Suppressor macrophage treated with lipopolysaccharide for 1 hour (primary cell): ENCODE results near the gene POLR2L.
A peak's percentile ranks its signal among the peaks of the same experiment; 100 is the strongest.

Experiments used
- DNase-seq, 3 donors: peaks; one replicate each; pipeline ENCODE4 v3.0.0-alpha.2; 2020 to 2022

POLR2L gene

DNA sequence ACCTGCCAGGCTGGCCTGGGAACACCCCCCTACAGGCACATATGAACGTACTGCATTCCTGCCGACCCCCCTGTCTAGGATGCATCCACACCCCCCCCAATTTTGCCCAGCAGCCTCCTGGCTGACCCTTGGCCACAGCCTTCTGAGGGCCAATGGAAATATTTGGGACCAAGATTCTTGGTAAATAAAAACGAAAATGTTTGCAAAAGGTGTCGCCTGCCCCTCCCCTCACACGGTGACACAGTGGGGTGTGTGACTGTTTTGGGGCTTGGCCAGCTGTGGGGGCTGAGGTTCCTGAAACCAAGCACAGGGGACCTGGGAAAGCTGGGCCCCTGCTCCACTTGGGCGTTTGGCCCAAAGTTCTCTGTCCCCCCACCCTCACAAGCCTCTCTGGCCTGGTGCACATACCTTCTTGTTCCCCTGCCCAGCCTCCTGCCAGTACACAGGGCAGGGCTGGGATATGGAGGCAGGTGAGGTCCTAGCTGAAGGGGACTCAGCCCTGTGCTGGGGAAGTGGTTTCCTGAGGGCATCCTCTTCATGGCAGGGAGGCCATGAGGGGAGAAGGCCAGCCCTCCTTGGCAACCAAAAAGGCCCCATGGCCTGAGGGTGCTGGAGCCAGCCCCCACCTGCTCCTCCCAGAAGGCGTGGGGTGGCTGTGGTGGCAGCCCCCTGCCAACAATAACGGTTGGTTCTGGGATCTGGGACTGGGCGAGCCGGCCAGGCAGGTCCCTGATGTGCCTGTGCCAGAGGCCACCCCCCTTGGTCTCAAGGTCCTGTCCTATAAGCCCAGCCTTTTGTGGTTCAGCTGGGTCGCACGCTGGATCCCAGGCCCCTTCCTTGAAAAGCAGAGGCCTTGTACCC is 16.7 kb downstream of the POLR2L start:
- DNase-seq = no peak

DNA sequence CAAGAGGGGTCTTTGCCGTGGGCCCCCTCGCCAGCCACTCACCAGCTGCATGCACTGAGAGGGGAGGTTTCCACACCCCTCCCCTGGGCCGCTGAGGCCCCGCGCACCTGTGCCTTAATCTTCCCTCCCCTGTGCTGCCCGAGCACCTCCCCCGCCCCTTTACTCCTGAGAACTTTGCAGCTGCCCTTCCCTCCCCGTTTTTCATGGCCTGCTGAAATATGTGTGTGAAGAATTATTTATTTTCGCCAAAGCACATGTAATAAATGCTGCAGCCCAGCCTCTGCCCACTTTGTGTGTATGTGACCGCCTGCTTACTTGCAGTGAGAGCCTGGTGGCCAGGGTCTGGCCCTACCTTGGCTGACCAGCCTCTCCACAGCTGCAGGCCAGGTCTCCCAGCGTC is 17.4 kb downstream of the POLR2L start:
- DNase-seq = no peak

DNA sequence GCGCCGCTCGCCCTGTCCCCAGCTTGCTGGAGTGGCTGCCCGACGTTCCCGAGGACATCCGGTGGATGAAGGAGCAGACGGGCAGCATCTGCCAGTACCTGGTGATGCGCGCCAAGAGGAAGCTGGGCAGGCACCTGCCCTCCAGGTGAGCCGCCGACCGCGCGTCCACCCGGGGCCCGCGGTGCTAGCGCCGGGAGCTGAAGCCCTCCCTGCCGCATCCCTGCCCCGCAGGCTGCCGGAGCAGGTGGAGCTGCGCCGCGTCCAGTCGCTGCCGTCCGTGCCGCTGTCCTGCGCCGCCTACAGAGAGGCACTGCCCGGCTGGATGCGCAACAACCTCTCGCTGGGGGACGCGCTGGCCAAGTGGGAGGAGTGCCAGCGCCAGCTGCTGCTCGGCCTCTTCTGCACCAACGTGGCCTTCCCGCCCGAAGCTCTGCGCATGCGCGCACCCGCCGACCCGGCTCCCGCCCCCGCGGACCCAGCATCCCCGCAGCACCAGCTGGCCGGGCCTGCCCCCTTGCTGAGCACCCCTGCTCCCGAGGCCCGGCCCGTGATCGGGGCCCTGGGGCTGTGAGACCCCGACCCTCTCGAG is 17.9 kb downstream of the POLR2L start:
- DNase-seq = no peak

DNA sequence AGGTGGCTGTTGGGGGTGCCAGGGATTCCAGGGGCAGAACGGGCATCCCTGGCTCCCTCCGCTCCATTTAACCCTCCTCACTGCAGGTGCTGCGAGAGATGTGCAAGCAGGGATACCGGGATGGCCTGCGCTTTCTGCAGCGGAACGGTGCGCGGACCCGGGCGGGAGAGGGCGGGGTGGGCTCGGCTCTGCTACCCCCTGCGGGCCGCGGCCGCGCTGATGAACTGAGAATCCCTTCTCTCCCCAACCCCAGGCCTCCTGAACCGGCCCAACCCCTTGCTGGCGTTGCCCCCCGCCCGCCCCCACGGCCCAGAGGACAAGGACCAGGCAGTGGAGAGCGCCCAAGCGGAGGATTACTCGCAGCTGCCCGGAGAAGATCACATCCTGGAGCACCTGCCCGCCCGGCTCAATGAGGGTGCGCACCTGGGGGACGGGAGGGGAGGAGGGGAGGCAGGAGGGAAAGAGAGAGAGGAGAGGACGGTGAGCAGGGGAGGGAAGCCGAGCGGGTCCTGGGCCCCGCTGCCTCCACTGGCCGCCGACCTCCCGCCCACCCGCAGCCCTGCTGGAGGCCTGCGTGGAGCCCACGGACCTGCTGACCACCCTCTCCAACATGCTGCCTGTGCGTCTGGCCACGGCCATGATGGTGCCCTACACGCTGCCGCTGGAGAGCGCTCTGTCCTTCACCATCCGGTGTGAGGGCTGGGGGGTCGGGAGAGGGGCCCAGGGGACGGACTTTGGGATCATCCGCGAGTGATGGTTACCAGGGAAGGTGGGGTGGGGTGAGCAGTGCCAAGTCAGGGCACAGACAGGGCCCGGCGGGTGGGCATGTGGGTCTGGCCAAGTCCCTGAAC is 18.7 kb downstream of the POLR2L start:
- DNase-seq = no peak

DNA sequence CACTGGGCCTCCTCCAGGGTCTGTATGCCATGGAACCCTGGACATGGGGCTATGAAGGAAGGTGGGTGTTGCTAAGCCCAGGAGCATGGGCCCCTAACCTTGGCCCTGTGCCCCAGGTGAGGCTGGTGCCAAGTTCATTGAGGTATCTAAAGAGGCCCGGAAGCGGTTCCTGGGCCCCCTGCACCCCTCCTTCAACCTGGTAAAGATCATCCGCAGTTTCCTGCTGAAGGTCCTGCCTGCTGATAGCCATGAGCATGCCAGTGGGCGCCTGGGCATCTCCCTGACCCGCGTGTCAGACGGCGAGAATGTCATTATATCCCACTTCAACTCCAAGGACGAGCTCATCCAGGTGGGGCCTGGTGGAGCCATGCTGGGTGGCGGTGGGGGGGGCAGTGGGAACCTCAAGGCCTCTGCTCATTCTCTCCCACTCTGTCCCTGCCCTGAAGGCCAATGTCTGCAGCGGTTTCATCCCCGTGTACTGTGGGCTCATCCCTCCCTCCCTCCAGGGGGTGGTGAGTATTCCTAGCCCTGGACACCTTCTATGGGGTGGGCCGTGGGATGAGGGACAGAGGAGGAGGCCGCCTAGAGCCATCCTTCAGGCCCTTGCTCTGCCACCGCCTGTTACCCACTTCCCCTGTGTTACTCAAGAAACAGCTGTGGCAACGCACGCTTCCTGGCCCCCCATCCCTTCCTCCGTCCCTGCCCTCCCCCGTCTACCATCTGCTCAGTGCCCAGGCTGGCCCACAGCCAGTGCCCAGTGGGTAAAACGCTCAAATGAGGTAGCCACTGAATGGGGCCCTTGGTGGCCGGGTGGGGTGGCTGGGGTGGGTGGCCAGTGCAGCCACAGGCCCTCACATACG is 20.6 kb downstream of the POLR2L start:
- peak in 2 of 3 donors; percentile 43 to 62 for DNase-seq

DNA sequence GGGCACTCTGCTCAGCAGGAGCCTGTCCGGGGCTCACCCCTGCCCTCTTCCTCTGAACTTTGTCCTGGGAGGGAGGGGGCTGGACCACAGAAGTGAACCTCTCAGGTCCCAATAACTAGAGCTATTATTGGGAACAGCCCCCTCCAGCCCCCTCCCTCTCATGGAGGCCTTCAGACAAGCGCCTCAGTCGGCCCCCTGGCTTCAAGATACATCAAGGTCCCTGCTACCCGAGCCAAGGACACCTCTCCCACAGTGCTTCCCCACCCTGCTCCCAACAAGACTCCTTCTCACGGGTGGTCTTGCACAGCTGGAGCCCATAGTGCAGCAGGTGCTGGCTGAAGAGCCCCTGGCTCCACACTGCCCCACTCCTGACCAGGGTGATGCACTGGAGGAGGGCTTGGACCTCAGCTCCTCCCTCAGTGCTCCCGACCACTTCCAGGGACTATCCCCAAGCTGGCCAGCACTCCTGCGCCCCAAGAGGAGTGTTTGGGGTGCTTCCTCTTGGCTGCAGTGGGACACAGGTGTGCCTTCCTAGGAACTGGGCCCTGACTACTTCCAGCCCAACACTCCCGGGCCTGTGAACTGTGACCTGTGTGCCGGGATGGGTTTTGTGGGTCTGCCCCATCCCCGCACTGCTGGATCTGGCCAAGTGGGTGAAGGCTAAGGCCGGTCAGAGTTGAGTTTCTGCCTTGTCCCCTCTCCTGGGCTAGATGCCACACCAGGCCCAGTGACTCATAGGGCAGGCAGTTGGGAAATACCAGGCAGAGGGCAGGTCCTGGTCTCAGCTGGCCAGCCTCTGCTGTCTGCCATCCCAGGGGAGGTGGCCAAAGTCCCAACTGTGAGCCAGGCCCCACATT is 21.4 kb downstream of the POLR2L start:
- DNase-seq = peak; percentile 89 to 91 (median 89)

DNA sequence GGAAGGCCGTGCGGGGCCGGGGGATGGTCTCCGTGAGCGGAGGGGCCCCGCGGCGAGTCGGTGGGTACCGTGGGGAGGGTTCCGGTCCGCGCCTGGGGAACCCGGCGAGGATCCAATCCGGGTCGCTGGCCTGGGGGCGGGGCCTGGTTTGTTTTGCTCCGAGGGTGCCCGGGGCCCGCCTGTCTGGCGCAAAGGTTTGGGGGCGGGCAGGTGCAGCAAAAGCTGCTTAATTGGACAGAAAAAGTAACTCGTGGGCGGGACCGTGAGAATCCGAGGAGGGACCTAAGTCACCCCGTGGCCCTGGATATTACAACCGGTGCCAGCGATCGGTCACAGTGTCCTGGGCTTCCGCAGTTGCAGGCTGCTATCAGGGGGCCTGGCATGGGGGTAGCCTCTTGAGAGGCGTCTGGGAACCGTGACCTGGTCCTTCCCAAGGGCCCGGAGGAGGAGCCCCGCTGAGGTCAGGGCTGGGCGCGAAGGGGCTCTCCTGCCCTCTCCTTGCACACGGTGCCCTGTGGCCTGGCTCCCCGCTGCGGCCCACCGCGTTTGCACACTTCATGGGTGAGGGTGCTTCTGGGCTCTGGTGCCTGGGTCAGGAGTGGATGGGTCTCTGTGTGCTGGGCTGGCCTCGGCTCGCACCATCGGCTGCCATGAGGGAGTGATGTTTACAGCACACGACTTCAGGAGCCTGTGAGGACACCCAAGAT is 22.2 kb downstream of the POLR2L start:
- peak; percentile 64 to 84 (median 68) for DNase-seq

DNA sequence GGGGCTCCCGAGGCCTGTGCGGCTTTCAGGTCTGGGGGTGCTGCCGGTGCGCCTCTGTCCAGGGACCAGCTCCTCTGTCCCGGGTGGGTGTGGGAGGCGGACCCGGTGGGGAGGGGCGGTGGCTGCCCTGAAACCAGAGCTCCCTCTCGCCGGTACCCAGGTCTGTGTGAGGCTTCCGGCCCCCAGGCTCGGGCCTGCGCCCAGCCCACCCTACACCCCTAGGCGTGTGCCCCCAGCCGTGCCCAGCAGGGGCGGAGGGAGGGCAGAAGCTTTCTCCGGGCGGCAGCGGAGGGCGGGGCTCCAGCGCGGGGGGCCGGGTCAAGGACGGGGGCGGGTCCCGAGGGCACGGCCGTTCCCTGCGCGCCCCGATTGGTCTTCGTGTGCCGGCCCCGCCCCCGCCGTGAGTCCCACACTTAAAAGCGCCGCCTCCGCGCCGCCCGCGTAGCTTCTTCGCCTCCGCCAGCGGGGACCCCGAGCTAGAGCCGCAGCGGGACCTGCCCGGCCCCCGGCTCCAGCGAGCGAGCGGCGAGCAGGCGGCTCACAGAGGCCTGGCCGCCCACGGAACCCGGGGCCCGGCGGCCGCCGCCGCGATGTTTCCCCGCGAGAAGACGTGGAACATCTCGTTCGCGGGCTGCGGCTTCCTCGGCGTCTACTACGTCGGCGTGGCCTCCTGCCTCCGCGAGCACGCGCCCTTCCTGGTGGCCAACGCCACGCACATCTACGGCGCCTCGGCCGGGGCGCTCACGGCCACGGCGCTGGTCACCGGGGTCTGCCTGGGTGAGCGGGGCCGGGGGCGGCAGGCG is 23.0 kb downstream of the POLR2L start:
- peak; percentile 92 to 99 (median 97) for DNase-seq

DNA sequence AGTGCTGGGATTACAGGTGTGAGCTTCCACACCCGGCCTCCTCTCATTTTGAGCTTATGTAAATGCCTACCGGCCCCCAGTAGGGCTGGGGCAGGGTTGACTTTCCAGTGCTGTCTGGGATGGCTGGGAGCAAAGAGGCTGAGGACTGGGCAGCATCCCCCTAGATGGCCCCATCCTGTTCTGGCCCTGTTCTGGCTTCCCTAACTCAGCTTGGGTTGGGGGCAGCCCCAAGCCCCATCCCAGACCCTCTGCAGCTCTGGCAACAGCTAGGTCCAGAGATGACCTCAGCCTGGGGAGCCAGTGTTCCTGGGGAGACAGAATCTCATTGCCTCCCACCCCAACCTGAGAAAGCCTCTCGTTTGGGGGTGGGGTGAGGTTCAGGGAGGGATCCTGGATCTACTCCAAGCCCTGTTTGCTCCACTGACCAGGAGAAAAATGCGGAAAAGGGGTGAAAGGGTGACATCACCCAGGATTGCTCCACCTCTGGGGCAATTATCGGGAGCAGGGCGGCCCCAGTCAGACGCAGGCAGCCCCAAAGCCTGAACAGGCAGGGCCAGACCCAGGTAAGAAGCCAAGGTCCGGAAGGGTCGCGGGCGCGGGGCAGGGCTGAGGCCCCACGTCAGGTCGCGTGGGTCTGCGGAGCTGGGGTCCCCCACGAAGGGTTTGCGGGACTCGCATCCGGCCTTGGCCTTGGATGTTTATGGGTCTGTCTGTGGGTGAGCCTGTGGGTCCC is 23.8 kb downstream of the POLR2L start, which contains the start of gene PNPLA2:
TSS of gene PNPLA2 (plus strand) at position 519 of the 733 bp plus-strand sequence. CDS start 805 bp downstream, outside the sequence.
- peak in 1 of 3 donors; percentile 24 for DNase-seq

DNA sequence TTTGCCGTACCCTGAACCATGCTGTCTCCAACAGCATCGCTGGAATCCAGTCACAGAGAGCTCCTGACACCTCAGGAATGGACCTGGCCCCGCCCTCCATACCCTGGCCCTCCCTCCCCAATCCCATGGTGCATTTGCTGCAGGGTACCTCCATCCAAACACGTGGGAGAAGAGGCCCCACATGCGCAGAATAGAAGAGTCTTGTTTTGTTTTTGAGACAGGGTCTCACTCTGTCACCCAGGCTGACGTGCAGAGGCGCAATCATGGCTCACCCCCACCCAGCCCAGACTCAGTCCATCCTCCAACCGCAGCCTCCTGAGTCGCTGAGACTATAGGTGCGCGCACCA is 25.9 kb downstream of the POLR2L start:
- DNase-seq = no peak

DNA sequence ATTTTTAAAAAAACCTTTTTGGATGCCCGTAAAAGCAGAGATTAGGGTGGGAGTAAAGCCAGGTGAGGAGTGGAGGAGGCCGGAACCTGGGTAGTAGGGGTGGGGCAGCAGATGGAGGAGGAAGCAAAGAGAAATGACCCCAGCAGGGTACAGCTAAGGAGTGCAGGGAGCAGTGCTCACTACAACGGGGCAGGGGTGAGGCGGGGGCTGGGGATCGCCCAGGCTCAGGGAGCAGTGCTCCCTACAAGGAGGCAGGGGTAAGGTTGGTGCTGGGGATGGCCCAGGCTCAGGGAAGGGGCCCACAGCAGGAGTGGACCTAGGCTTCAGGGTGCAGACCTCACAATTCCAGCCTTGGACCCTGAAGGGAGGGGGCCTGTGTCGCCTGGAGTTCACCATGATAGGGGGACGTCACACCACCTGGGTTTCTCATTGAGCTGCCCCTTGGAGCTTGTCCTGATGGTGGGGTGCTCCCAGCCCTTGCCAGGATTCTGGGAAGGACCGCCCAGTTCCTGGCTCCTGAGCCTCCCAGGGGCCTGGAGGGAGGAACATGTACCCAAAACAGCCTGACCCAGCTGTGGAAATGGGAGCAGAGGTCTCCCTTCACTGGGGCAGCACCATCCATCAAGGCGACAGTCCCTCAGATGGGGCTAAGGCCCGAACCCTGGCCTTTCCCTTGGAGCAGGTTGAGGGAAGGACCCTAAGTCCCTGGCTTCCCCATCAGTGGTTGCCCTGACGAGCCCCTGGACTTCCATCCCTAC is 26.5 kb downstream of the POLR2L start:
- DNase-seq = no peak

DNA sequence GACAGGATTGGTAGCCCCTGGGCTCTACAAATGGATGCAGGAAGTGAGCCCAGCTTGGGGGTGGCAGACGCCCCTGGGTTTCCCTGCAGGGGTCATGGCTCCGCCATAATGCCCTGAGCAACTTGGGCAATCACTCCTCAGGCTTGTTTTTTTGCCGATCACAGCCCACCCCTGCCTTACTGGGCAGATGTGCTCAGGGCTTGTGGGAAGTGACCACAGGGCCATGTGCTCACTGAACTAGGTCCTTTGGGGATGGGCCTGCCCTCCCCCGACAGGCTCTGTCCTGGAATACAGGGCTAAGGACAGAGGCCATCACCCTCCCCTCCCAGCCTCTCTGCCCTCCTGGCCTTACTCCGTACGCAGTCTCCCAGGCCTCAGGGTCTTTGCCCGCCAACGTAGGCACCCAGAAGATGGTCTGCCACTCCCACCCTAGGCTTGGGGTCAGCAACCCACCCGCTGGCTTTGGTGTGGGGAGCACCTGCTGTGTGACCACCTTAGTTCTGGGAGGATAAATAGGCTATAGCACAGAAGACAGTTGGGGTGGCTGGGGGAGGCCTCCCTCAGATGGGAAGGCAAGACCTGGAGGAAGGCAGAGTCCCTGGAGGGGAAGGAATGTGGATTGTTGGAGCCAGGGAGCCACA is 28.8 kb downstream of the POLR2L start:
- DNase-seq = no peak

DNA sequence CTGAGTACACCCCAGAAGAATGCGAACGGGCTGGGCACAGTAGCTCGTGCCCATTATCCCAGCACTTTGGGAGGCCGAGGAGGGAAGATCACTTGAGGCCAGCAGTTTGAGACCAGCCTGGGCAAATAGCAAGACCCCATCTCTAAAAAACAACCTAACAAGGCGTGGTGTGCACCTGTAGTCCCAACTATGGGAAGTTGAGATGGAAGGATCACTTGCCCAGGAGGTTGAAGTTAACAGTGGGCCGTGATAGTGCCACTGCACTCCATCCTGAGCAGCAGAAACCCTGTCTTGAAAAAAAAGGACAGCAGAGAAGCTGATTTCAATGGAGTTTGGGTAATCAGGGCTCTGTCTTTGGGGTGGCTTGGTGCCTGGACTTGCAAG is 29.3 kb downstream of the POLR2L start:
- no peak for DNase-seq

DNA sequence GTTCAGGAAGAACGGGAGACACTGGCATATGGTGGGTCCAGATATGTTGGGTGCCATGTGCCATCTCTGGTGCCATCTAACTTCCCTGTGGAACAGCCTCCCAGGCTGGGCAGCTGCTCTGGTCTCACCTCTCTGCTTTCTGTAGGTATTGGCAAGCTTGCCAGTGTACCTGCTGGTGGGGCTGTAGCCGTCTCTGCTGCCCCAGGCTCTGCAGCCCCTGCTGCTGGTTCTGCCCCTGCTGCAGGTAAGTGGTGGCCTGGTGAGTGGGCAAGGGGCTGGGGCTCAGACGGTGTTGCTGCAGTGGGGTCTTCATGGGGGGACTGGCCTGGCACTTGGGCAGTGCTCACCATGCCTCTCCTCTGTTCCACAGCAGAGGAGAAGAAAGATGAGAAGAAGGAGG is 29.9 kb downstream of the POLR2L start:
- no peak for DNase-seq

DNA sequence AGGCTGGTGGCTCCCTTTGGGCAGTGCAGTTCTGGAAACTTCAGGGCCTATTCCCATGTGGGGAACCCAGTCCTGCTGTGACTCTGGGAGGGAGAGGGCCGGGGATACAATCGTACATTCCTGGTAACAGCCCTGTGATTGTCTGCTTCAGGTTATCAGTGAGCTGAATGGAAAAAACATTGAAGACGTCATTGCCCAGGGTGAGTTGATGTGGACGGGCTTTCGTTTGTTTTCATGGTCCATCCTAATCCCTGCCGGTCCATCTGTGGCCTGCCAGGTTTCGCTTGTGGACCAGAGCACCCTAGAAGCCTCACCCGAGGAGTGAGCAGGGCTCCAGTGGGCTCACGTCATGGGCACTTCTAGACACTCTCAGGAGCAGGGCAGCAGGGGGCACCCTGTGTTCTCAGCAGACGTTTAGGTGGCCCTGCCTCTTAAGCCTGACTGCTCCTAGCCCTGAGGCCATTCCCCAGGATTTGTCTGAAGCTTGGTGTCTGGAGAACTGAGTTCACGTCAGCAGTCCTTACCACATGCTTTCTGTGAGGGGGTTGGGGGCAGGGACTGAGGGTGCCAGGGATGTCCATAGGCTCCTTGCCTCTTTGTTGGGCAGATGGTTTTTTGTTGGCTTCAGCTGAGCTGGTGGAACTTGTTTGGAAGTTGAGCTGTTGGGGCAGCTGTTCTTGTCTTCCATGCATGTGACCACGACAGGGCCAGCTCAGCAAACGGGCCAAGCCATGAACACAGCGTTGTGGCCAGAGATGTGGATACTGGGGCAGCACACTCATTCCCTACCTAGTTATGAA is 30.7 kb downstream of the POLR2L start:
- peak in 2 of 3 donors; percentile 39 to 41 for DNase-seq

DNA sequence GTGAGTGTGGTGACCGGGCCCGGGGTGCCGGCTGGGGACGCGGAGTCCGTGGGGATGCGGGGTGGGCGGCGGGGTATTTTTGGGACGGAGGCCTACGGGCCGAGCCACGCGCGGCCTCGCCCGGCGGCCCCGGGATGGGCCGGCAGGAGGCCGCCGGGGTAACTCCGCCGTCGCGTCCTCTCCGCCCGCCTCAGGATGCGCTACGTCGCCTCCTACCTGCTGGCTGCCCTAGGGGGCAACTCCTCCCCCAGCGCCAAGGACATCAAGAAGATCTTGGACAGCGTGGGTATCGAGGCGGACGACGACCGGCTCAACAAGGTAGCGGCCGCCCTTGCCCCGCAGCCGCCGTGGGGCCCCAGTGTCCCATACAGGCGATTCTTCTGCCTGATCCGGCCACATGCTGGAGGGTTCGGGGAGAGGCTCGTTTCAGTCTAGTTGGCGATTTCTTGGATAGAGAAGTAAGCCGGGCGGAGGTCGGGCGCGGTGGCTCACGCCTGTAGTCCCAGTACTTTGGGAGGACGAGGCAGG is 32.2 kb downstream of the POLR2L start:
- DNase-seq = no peak
